Measurements from ENCODE around the gene SLIT3.

GRCh38 chr5:169242175-169242848 lies 58.6 kb downstream of the SLIT3 start:
- no peak for TF ChIP-seq CTCF (IDR thresholded peaks at IDR 0.05)
- TF ChIP-seq POLR2A (IDR thresholded peaks at IDR 0.05) = no peak
